ENCODE results near the gene PLCE1. TPM values are rescaled to one million over a fixed set of nuclear protein-coding genes. Genes with fewer than 3 reads are reported as not detected.
A peak's percentile ranks its signal among the peaks of the same experiment; 100 is the strongest.
"Not testable (repeated sequence)": the region's sequence is repeated elsewhere in the genome, so short reads cannot be mapped to it uniquely, and the experiment has no call there.

Gene PLCE1
- total and polyA plus RNA-seq, 4 donors = 1.5 to 15.7 (median 5.2) TPM

- H3K27ac ChIP-seq (ENCODE audit: low read depth in 1 of 2, low read length in 1 of 2) = no peak overlapping the region
- no peak overlapping the region for H3K9ac ChIP-seq (ENCODE audit: insufficient read depth in 1 of 2, low read length in 2 of 2)
- no peak for DNase-seq
- TF ChIP-seq, protein P1, sequence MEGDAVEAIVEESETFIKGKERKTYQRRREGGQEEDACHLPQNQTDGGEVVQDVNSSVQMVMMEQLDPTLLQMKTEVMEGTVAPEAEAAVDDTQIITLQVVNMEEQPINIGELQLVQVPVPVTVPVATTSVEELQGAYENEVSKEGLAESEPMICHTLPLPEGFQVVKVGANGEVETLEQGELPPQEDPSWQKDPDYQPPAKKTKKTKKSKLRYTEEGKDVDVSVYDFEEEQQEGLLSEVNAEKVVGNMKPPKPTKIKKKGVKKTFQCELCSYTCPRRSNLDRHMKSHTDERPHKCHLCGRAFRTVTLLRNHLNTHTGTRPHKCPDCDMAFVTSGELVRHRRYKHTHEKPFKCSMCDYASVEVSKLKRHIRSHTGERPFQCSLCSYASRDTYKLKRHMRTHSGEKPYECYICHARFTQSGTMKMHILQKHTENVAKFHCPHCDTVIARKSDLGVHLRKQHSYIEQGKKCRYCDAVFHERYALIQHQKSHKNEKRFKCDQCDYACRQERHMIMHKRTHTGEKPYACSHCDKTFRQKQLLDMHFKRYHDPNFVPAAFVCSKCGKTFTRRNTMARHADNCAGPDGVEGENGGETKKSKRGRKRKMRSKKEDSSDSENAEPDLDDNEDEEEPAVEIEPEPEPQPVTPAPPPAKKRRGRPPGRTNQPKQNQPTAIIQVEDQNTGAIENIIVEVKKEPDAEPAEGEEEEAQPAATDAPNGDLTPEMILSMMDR (IDR thresholded peaks at IDR 0.05; ENCODE audit: control extremely low read depth, extremely low read depth) = no peak
- H3K9me3 ChIP-seq (ENCODE audit: control insufficient read depth in 4 of 4, insufficient read depth in 3 of 4, low read length in 3 of 4) = no peaks in the 10 kb centered on the region
- no peaks in the 10 kb centered on the region for H3K4me1 ChIP-seq (ENCODE audit: control insufficient read depth in 5 of 5, insufficient read depth in 5 of 5, low read length in 5 of 5)
- no peak overlapping the region for H3K4me3 ChIP-seq
- no peak for ATAC-seq (ENCODE audit: insufficient read depth, low FRiP score)
- no peaks in the 10 kb centered on the region for H3K36me3 ChIP-seq (ENCODE audit: control insufficient read depth in 4 of 4, insufficient read depth in 4 of 4, low read length in 4 of 4)
- no peaks in the 10 kb centered on the region for H3K27me3 ChIP-seq (ENCODE audit: control insufficient read depth in 3 of 3, insufficient read depth in 3 of 3, low read length in 2 of 3)
Measured at GRCh38 chr10:93965911-93966310, 27.8 kb upstream of the PLCE1 start.

- no peak for ATAC-seq (ENCODE audit: insufficient read depth, low FRiP score)
- TF ChIP-seq, protein P1 (IDR thresholded peaks at IDR 0.05; ENCODE audit: control extremely low read depth, extremely low read depth) = no peak
Measured at GRCh38 chr10:93967756-93968155, 26.0 kb upstream of the PLCE1 start.

DNA sequence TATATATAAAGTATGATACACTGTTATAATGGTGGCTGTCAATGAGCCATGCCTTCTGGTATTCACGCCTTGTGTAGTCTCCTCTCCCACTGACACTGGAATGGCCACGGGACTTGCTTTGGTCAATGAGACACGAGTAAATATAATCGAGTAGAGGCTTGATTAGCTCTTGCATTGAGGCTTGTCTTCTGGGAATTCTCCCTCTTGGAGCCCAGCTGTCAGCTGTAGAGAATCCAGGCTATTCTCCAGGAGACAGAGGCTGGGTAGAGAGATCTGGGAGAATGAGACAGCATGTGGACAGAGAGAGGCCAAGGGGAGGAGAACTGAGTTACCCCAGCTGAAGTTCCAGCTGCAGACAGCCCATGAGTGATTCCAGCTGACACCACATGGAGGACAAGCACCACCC, 25.2 kb upstream of the PLCE1 start:
- Histone ChIP-seq H3K9ac (ENCODE audit: insufficient read depth in 1 of 2, low read length in 2 of 2) (no peak overlapping the region), H3K27me3 (ENCODE audit: control insufficient read depth in 3 of 3, insufficient read depth in 3 of 3, low read length in 2 of 3) (no peaks in the 10 kb centered on the region), H3K4me3 (no peak overlapping the region), H3K27ac (ENCODE audit: low read depth in 1 of 2, low read length in 1 of 2) (no peak overlapping the region), H3K4me1 (ENCODE audit: control insufficient read depth in 5 of 5, insufficient read depth in 5 of 5, low read length in 5 of 5) (no peaks in the 10 kb centered on the region), H3K36me3 (ENCODE audit: control insufficient read depth in 4 of 4, insufficient read depth in 4 of 4, low read length in 4 of 4) (no peaks in the 10 kb centered on the region), H3K9me3 (ENCODE audit: control insufficient read depth in 4 of 4, insufficient read depth in 3 of 4, low read length in 3 of 4) (no peaks in the 10 kb centered on the region)
- WGBS, 2 donors = 81 to 82% methylated on average over 4 of the region's 4 CpGs
- no peak for ATAC-seq (ENCODE audit: insufficient read depth, low FRiP score)
- DNase-seq = peak in 2 of 3 donors; percentile 16 to 20
- TF ChIP-seq, protein P1 (IDR thresholded peaks at IDR 0.05; ENCODE audit: control extremely low read depth, extremely low read depth) = no peak

More at GRCh38 chr10:93967756-93968155, 26.0 kb upstream of the PLCE1 start:
- DNase-seq = no peak
- no peak overlapping the region for H3K9ac ChIP-seq (ENCODE audit: insufficient read depth in 1 of 2, low read length in 2 of 2)
- no peak overlapping the region for H3K4me3 ChIP-seq
- no peaks in the 10 kb centered on the region for H3K27me3 ChIP-seq (ENCODE audit: control insufficient read depth in 3 of 3, insufficient read depth in 3 of 3, low read length in 2 of 3)
- no peaks in the 10 kb centered on the region for H3K9me3 ChIP-seq (ENCODE audit: control insufficient read depth in 4 of 4, insufficient read depth in 3 of 4, low read length in 3 of 4)
- WGBS, 2 donors = 96 to 98% methylated on average over 2 of the region's 2 CpGs
- no peak overlapping the region for H3K27ac ChIP-seq (ENCODE audit: low read depth in 1 of 2, low read length in 1 of 2)
- H3K36me3 ChIP-seq (ENCODE audit: control insufficient read depth in 4 of 4, insufficient read depth in 4 of 4, low read length in 4 of 4) = no peaks in the 10 kb centered on the region
- H3K4me1 ChIP-seq (ENCODE audit: control insufficient read depth in 5 of 5, insufficient read depth in 5 of 5, low read length in 5 of 5) = no peaks in the 10 kb centered on the region

DNA sequence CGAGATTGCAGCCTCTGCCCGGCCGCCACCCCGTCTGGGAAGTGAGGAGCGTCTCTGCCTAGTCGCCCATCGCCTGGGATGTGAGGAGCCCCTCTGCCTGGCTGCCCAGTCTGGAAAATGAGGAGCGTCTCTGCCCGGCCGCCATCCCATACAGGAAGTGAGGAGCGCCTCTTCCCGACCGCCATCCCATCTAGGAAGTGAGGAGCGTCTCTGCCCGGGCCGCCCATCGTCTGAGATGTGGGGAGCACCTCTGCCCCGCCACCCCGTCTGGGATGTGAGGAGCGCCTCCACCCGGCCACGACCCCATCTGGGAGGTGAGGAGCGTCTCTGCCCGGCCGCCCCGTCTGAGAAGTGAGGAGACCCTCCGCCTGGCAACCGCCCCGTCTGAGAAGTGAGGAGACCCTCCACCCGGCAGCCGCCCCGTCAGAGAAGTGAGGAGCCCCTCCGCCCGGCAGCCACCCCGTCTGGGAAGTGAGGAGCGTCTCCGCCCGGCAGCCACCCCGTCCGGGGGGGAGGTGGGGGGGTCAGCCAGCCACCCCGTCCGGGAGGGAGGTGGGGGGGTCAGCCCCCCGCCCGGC, 23.2 kb upstream of the PLCE1 start:
- H3K9ac ChIP-seq (ENCODE audit: insufficient read depth in 1 of 2, low read length in 2 of 2); H3K27me3 ChIP-seq (ENCODE audit: control insufficient read depth in 3 of 3, insufficient read depth in 3 of 3, low read length in 2 of 3); H3K36me3 ChIP-seq (ENCODE audit: control insufficient read depth in 4 of 4, insufficient read depth in 4 of 4, low read length in 4 of 4); ATAC-seq (ENCODE audit: insufficient read depth, low FRiP score); DNase-seq; H3K9me3 ChIP-seq (ENCODE audit: control insufficient read depth in 4 of 4, insufficient read depth in 3 of 4, low read length in 3 of 4); H3K4me3 ChIP-seq; H3K27ac ChIP-seq (ENCODE audit: low read depth in 1 of 2, low read length in 1 of 2); H3K4me1 ChIP-seq (ENCODE audit: control insufficient read depth in 5 of 5, insufficient read depth in 5 of 5, low read length in 5 of 5): not testable (repeated sequence)
- 95 to 98% methylated on average over 37 to 44 of the region's 44 CpGs for WGBS, 2 donors

Measured in lung (tissue), 12 donors.